GM18951 (cell line): Measurements from ENCODE around the gene TEAD3.
"Not testable (repeated sequence)": the region's sequence is repeated elsewhere in the genome, so short reads cannot be mapped to it uniquely, and the experiment has no call there.

Experiments used
- POLR2A ChIP-seq: IDR thresholded peaks from 4 replicates; pipeline ENCODE4 v1.6.1; 2011; ENCODE audit warnings: mild to moderate bottlenecking; ENCODE audit not compliant: insufficient read length, insufficient read depth; ENCODE audit errors: extremely low read depth
- in situ Hi-C: fragments of 300-500 bp; cut with MboI; formaldehyde crosslinking; loops from one replicate; pipeline ENCODE4 v1.12.0; 2022; ENCODE audit warnings: low sequenced_read_pairs, mixed read lengths, inconsistent platforms; ENCODE audit not compliant: unreplicated experiment

TEAD3 gene

GRCh38 chr6:35496841-35497570 is at the start of gene TEAD3:
TEAD3 (minus strand) TSS chr6:35497079.
- TF ChIP-seq POLR2A: no peak

DNA sequence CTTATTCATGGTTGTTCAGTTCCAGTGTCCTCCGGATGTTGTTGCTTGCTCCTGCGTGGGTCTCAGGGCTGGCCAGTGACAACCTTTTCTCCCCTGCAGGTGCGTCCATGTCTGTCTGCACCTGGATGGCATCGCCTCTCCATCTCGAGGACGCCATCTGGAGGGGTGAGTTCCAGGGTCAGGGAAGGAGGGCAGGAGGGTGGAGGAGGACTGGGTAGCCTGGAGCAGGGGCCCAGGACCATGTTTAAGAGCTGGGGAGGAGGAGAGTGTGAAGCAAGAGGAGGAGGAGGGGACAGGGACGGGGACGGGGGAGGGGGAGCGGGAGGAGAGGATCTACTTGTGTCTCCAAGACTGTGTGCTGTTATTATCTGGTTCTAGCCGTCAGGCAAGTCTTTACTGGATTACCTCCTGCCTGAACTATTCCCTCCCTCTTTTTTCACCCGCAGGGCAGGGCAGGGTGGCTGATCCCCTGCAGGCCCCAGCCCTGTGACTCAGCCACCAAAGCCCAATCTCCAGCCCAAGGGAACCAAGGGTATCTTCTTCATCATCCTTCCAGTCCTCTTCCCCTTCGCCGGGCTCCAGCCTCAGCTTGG is 48.0 kb upstream of the TEAD3 start:
- in situ Hi-C loops: no loop called here
- no peak for TF ChIP-seq POLR2A

More at GRCh38 chr6:35496841-35497570, at the start of gene TEAD3:
- in situ Hi-C loops: no loop called here

DNA sequence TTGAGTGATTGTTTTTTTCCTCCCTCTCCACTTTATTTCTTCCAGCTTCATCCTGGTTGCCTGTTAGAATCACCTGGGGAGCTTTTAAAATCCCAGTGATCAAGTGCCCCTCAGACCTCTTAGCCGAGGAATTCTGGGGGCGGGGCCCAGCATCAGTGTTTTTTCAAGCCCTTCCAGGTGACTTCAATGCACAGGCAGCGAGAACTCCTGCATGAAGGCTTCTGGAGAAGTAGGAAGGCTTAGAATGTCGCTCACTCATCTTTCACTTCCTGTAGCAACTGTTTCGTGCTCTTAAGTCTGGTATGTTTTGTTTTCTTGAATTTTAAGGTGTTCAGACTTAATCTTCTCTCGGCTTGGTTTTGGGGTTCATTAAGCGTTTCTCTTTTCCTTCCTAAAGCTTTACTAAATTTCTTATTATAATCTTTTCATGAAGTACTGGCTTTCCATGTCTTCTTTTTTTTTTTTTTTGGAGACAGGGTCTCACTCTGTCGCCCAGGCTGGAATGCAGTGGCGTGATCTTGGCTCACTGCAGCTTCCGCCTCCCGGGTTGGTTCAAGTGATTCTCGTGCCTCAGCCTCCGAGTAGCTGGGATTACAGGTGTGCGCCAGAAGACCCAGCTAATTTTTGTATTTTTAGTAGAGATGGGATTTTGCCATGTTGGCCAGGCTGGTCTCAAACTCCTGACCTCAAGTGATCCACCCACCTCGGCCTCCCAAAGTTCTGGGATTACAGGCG is 46.7 kb upstream of the TEAD3 start:
- in situ Hi-C loops: no loop called here
- no peak for TF ChIP-seq POLR2A

DNA sequence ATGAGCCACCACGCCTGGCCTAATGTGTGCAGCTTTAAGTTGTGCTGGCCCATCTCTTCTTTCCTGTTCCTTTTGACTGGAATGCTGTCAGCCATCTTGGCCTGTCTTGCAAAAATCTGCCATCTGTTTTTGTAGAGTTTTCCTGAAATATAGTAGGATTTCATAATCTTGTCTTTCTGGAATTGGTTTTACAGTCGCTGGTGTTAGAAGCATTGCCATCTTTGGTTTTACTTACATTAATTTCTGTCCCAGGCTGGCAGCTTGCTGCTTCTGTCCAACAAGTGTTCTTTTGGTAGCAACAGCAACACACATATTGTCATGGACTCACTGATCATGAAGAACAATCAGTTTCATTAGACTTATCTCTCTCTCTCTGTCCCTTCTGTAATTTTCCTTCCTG is 45.0 kb upstream of the TEAD3 start:
- no peak for TF ChIP-seq POLR2A
- in situ Hi-C loops: no loop called here

DNA sequence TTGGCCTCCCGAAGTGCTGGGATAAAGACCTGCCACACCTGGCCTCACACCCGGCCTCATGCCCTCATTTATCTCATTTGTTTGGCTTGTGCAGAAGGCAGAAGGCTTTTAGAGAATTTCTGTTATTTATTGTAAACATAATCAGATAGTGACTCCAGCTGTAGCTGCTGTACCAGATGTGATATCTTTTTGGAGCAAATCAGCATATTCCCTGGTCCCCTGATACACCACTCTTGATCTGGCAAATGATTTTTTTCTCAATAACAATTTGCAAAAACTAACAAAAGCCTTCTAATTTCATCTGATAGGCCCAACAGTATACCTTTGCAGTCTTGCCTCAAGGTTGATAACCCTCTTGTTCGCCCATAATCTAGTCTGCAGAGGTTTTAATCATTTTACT is 42.3 kb upstream of the TEAD3 start:
- in situ Hi-C loops: no loop called here
- no peak for TF ChIP-seq POLR2A

DNA sequence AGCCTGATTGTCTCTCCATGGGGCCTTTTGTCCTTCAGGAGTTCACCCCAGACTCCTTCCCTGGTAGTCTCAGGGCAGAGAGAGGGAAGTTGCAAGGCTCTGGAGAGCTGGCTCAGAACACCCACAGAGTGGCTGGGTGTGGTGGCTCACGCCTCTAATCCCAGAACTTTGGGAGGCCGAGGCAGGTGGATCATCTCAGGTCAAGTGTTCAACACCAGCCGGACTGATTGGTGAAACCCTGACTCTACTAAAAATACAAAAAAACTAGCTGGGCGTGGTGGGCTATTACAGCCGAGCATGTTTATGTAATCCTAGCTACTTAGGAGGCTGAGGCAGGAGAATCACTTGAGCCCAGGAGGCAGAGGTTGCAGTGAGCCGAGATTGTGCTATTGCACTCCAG is 39.0 kb upstream of the TEAD3 start:
- in situ Hi-C loops: not testable (repeated sequence)

GRCh38 chr6:35534407-35535170 is 37.7 kb upstream of the TEAD3 start:
- no peak for TF ChIP-seq POLR2A
- in situ Hi-C loops: no loop called here

- in situ Hi-C loops: no loop called here
These were observed 37.1 kb upstream of the TEAD3 start for GRCh38 chr6:35533981-35534380.

GRCh38 chr6:35532126-35532525 is 35.2 kb upstream of the TEAD3 start:
- no peak for TF ChIP-seq POLR2A
- in situ Hi-C loops: no loop called here

More at GRCh38 chr6:35533981-35534380, 37.1 kb upstream of the TEAD3 start:
- TF ChIP-seq POLR2A: no peak

GRCh38 chr6:35524380-35525020 is 27.6 kb upstream of the TEAD3 start:
- in situ Hi-C loops: no loop called here
- no peak for TF ChIP-seq POLR2A

DNA sequence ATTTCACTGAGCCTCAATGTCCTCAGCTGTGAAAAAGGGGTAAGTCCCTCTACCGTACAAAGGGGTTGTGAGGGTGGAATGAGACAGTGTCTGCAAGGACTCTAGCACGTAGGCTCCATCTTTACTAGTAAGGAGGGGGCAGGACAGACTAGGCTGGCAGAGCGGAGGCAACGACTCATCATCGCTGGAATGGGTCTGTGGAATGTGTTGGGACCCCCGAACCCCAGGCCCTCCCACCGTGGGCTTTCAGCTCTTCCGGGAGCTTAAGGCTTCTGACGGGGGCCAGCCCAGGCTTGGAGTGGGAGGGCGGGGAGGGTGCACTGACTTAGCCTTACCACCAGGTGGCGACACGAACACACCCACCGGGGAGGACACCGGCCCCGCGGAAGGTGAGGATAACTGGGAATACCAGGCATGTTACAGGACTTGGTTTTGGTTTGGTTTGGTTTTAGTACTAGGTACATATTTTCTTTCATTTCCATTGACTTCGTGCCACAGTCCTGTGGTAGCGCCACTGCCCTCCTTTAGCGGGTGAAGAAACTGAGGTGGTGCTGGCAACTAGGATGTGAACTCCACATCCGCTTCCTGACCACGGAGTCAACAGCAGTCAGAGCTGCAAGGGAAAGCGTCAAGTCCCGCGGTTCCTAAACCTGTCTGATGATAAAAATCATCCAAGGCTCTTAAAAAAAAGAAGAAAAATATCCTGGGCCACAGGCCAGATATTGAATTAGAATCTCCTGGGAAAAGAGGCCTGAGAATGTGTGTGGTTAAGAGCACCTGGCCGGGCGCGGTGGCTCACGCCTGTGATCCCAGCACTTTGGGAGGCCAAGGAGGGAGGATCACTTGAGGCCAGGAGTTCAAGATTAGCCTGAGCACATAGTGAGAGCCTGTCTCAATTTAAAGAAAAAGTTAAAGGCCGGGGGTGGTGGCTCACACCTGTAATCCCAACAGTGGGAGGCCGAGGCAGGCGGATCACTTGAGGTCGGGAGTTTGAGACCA is 26.1 kb upstream of the TEAD3 start:
- no peak for TF ChIP-seq POLR2A
- in situ Hi-C loops: no loop called here

- in situ Hi-C loops: no loop called here
- TF ChIP-seq POLR2A: no peak
These were observed 25.3 kb upstream of the TEAD3 start for GRCh38 chr6:35522151-35522550.
